Loucy (cell line): ENCODE results near the gene LCOR.

Experiments
- H2AFZ ChIP-seq: fragments of 200-600 bp; sonication (generic); 2 replicates; pipeline ENCODE4 v1.6.0; 2016; ENCODE audit warnings: antibody characterized with exemption, mild to moderate bottlenecking, low read length, moderate library complexity
- H3F3A ChIP-seq: fragments of 200-600 bp; 2 replicates; pipeline ENCODE4 v1.6.0; 2016; ENCODE audit warnings: antibody characterized with exemption, low read depth, mild to moderate bottlenecking
- H3K27me3 ChIP-seq: fragments of 200-600 bp; sonication (generic); 2 replicates; pipeline ENCODE4 v1.6.1; 2014; ENCODE audit warnings: low read length, mild to moderate bottlenecking; ENCODE audit not compliant: insufficient read depth, poor library complexity, severe bottlenecking
- H3K36me3 ChIP-seq: fragments of 200-600 bp; sonication (generic); 2 replicates; pipeline ENCODE4 v1.6.1; 2016; ENCODE audit warnings: low read length; ENCODE audit not compliant: insufficient read depth
- H3K4me1 ChIP-seq: fragments of 200-600 bp; sonication (generic); 2 replicates; pipeline ENCODE4 v1.5.1; 2014; ENCODE audit warnings: low read length, mild to moderate bottlenecking; ENCODE audit not compliant: insufficient read depth, poor library complexity, severe bottlenecking
- H3K4me2 ChIP-seq: fragments of 200-600 bp; sonication (generic); 2 replicates; pipeline ENCODE4 v1.6.0; 2014; ENCODE audit warnings: antibody characterized with exemption, low read length, low read depth, mild to moderate bottlenecking; ENCODE audit not compliant: poor library complexity, severe bottlenecking
- H3K4me3 ChIP-seq: fragments of 200-600 bp; sonication (generic); 2 replicates; pipeline ENCODE4 v1.5.1; 2014; ENCODE audit warnings: low read length, mild to moderate bottlenecking, mixed read lengths; ENCODE audit not compliant: poor library complexity, severe bottlenecking
- H3K79me2 ChIP-seq: fragments of 200-600 bp; sonication (generic); 2 replicates; pipeline ENCODE4 v1.6.1; 2014; ENCODE audit warnings: low read length; ENCODE audit not compliant: insufficient read depth
- H3K9ac ChIP-seq: fragments of 200-600 bp; sonication (generic); 2 replicates; pipeline ENCODE4 v1.6.0; 2014; ENCODE audit warnings: mild to moderate bottlenecking, low read depth, low read length, moderate library complexity; ENCODE audit not compliant: poor library complexity, severe bottlenecking
- H3K9me2 ChIP-seq: fragments of 200-600 bp; sonication (generic); replicated peaks from 2 replicates; pipeline ENCODE4 v1.6.1; 2016; ENCODE audit warnings: low read depth, low read length, mixed read lengths
- H3K9me3 ChIP-seq: fragments of 200-600 bp; sonication (generic); 2 replicates; pipeline ENCODE4 v1.6.1; 2014; ENCODE audit warnings: mild to moderate bottlenecking, antibody characterized with exemption, low read length, low read depth; ENCODE audit not compliant: insufficient read depth
- H4K20me1 ChIP-seq: fragments of 200-600 bp; sonication (generic); 2 replicates; pipeline ENCODE4 v1.6.0; 2014; ENCODE audit warnings: antibody characterized with exemption, low read length, mild to moderate bottlenecking; ENCODE audit not compliant: insufficient read depth, poor library complexity, severe bottlenecking
- CTCF ChIP-seq: fragments of 200-600 bp; sonication (generic); conservative IDR thresholded peaks from 2 replicates; pipeline ENCODE4 v1.5.1; 2014; ENCODE audit warnings: mild to moderate bottlenecking, antibody characterized with exemption, low read length
- EZH2phosphoT487 ChIP-seq: fragments of 200-600 bp; IDR thresholded peaks from 2 replicates; pipeline ENCODE4 v1.6.1; 2018; ENCODE audit warnings: antibody characterized with exemption, mild to moderate bottlenecking, moderate library complexity, borderline replicate concordance

The LCOR gene

GRCh38 chr10:96971324-96971723, 139.2 kb downstream of the LCOR start:
- Histone ChIP-seq H2AFZ (no peak overlapping the region), H3K79me2 (no peaks in the 10 kb centered on the region), H3K9me3 (no peaks in the 10 kb centered on the region), H3K4me2 (no peak overlapping the region), H3K36me3 (no peaks in the 10 kb centered on the region), H3K9me2 (no peaks in the 10 kb centered on the region), H3K4me1 (peaks cover 15% of the 10 kb centered on the region), H3K9ac (no peak overlapping the region), H3K27me3 (no peaks in the 10 kb centered on the region), H3F3A (no peaks in the 10 kb centered on the region), H3K4me3 (no peak overlapping the region), H4K20me1 (no peaks in the 10 kb centered on the region)
- TF ChIP-seq CTCF: no peak

GRCh38 chr10:96972264-96972663, 140.2 kb downstream of the LCOR start:
- TF ChIP-seq EZH2phosphoT487: no peak
- no peak for TF ChIP-seq CTCF

GRCh38 chr10:96973809-96974747, 142.0 kb downstream of the LCOR start:
- H3K4me1 ChIP-seq: peaks cover 15% of the 10 kb centered on the region
- no peaks in the 10 kb centered on the region for H3K79me2 ChIP-seq
- no peaks in the 10 kb centered on the region for H3K36me3 ChIP-seq
- H3F3A ChIP-seq: no peaks in the 10 kb centered on the region
- no peaks in the 10 kb centered on the region for H4K20me1 ChIP-seq
- no peak overlapping the region for H3K9ac ChIP-seq
- no peak overlapping the region for H3K4me3 ChIP-seq
- no peak overlapping the region for H3K4me2 ChIP-seq
- no peaks in the 10 kb centered on the region for H3K9me2 ChIP-seq
- H3K27me3 ChIP-seq: no peaks in the 10 kb centered on the region
- TF ChIP-seq EZH2phosphoT487 (no peak), CTCF (no peak)
- no peak overlapping the region for H2AFZ ChIP-seq
- H3K9me3 ChIP-seq: no peaks in the 10 kb centered on the region

More at GRCh38 chr10:96972264-96972663, 140.2 kb downstream of the LCOR start:
- H4K20me1 ChIP-seq: no peaks in the 10 kb centered on the region
- H3K79me2 ChIP-seq: no peaks in the 10 kb centered on the region
- H3K4me1 ChIP-seq: peaks cover 15% of the 10 kb centered on the region
- H3F3A ChIP-seq: no peaks in the 10 kb centered on the region
- H2AFZ ChIP-seq: no peak overlapping the region
- H3K4me3 ChIP-seq: no peak overlapping the region
- H3K27me3 ChIP-seq: no peaks in the 10 kb centered on the region
- H3K36me3 ChIP-seq: no peaks in the 10 kb centered on the region
- no peaks in the 10 kb centered on the region for H3K9me3 ChIP-seq
- H3K9me2 ChIP-seq: no peaks in the 10 kb centered on the region
- no peak overlapping the region for H3K9ac ChIP-seq
- H3K4me2 ChIP-seq: no peak overlapping the region
